DMS79 treated with DMSO at 0.1 percent for 48 hours (cell line): ENCODE results near the gene ITPK1.
"Not testable (repeated sequence)": the region's sequence is repeated elsewhere in the genome, so short reads cannot be mapped to it uniquely, and the experiment has no call there.

ENCODE experiments used
- DNase-seq: peaks from one replicate; lab custom pipeline; 2025; lab: John Stamatoyannopoulos, UW

Gene ITPK1

GRCh38 chr14:93131257-93131820, 15.6 kb upstream of the ITPK1 start:
- DNase-seq: not testable (repeated sequence)

- no peak for DNase-seq
Observed at GRCh38 chr14:93128725-93129459, 13.2 kb upstream of the ITPK1 start.

GRCh38 chr14:93126111-93126510, 10.4 kb upstream of the ITPK1 start:
- DNase-seq: no peak

GRCh38 chr14:93122826-93123225, 7.1 kb upstream of the ITPK1 start:
- no peak for DNase-seq

- peak; percentile 22 for DNase-seq
Observed at GRCh38 chr14:93121030-93121834, 5.5 kb upstream of the ITPK1 start.

- no peak for DNase-seq
Observed at GRCh38 chr14:93120517-93120916, 4.8 kb upstream of the ITPK1 start.

GRCh38 chr14:93116676-93117200, 1.0 kb upstream of the ITPK1 start:
- no peak for DNase-seq

GRCh38 chr14:93115069-93115820, 480 bp downstream of the ITPK1 start:
- peak; percentile 77 for DNase-seq

GRCh38 chr14:93114713-93115068, 1.0 kb downstream of the ITPK1 start:
- no peak for DNase-seq

- DNase-seq: peak; percentile 67
Observed at GRCh38 chr14:93114068-93114710, 1.5 kb downstream of the ITPK1 start.

GRCh38 chr14:93113678-93114067, 2.1 kb downstream of the ITPK1 start:
- peak; percentile 84 for DNase-seq

GRCh38 chr14:93112891-93113677, 2.6 kb downstream of the ITPK1 start:
- DNase-seq: peak; percentile 88

- DNase-seq: peak; percentile 38
Observed at GRCh38 chr14:93111541-93111940, 4.2 kb downstream of the ITPK1 start.

GRCh38 chr14:93110856-93111419, 4.8 kb downstream of the ITPK1 start:
- no peak for DNase-seq

- no peak for DNase-seq
Observed at GRCh38 chr14:93109572-93110481, 5.9 kb downstream of the ITPK1 start.

GRCh38 chr14:93108105-93108504, 7.6 kb downstream of the ITPK1 start:
- no peak for DNase-seq

GRCh38 chr14:93107453-93107852, 8.3 kb downstream of the ITPK1 start:
- no peak for DNase-seq

- DNase-seq: no peak
Observed at GRCh38 chr14:93106541-93107156, 9.1 kb downstream of the ITPK1 start.

- DNase-seq: not testable (repeated sequence)
Observed at GRCh38 chr14:93105856-93106255, 9.9 kb downstream of the ITPK1 start.
